Panc1 (cell line): ENCODE measurements around the gene DMBT1.

Source experiments
- POLR2AphosphoS5 ChIP-seq: IDR thresholded peaks from 2 replicates; pipeline ENCODE4 v1.6.1; 2012; ENCODE audit warnings: mild to moderate bottlenecking, low read depth, low read length, moderate library complexity
- REST ChIP-seq, 2 experiments: IDR thresholded peaks; 2 replicates each; pipeline ENCODE4 v1.6.1; 2011 to 2012; ENCODE audit warnings: low read depth in 2 of 2, control low read depth in 1 of 2, low read length in 1 of 2, mild to moderate bottlenecking in 1 of 2, moderate library complexity in 1 of 2; ENCODE audit not compliant: insufficient read depth in 1 of 2
- TCF7L2 ChIP-seq: IDR thresholded peaks from 2 replicates; pipeline ENCODE4 v1.6.1; 2011; ENCODE audit warnings: mild to moderate bottlenecking, low read depth, low read length, inconsistent platforms
- TF ChIP-seq, protein P1 (sequence below): fragments of 450-650 bp; IDR thresholded peaks from 2 replicates; pipeline ENCODE4 v1.5.1; 2017; ENCODE audit warnings: mild to moderate bottlenecking

GRCh38 chr10:122541541-122542002 is 19.0 kb upstream of the DMBT1 start:
- TF ChIP-seq, protein P1, sequence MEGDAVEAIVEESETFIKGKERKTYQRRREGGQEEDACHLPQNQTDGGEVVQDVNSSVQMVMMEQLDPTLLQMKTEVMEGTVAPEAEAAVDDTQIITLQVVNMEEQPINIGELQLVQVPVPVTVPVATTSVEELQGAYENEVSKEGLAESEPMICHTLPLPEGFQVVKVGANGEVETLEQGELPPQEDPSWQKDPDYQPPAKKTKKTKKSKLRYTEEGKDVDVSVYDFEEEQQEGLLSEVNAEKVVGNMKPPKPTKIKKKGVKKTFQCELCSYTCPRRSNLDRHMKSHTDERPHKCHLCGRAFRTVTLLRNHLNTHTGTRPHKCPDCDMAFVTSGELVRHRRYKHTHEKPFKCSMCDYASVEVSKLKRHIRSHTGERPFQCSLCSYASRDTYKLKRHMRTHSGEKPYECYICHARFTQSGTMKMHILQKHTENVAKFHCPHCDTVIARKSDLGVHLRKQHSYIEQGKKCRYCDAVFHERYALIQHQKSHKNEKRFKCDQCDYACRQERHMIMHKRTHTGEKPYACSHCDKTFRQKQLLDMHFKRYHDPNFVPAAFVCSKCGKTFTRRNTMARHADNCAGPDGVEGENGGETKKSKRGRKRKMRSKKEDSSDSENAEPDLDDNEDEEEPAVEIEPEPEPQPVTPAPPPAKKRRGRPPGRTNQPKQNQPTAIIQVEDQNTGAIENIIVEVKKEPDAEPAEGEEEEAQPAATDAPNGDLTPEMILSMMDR = no peak
- TF ChIP-seq REST (IDR thresholded peaks at IDR 0.05; ENCODE audit: insufficient read depth in 1 of 2, low read depth in 2 of 2, low read length in 1 of 2) (no peak), POLR2AphosphoS5 (no peak), TCF7L2 (no peak)
